ENCODE data around the gene NPBWR2.

Gene NPBWR2

GRCh38 chr20:64083378-64083803 lies 24.0 kb downstream of the NPBWR2 start:
- peak; percentile 65 for DNase-seq

- DNase-seq, result no peak
These were observed 24.5 kb downstream of the NPBWR2 start for GRCh38 chr20:64082820-64083377.

- DNase-seq, result no peak
These were observed 25.1 kb downstream of the NPBWR2 start for GRCh38 chr20:64082126-64082731.

- no peak for DNase-seq
These were observed 25.8 kb downstream of the NPBWR2 start for GRCh38 chr20:64081624-64081964.

- no peak for DNase-seq
These were observed 26.3 kb downstream of the NPBWR2 start for GRCh38 chr20:64080813-64081623.

GRCh38 chr20:64080013-64080812 lies 27.2 kb downstream of the NPBWR2 start, which contains the start of gene OPRL1:
Gene OPRL1 (plus strand): TSS chr20:64080082. CDS start chr20:64092721, 12,639 bp downstream.
- peak; percentile 50 for DNase-seq

GRCh38 chr20:64079273-64080012 lies 27.9 kb downstream of the NPBWR2 start, which contains the start of gene RGS19:
Gene RGS19 (minus strand): TSS chr20:64079518. CDS start chr20:64076886, 2,632 bp downstream.
- peak; percentile 61 for DNase-seq

- no peak for DNase-seq
These were observed 28.5 kb downstream of the NPBWR2 start for GRCh38 chr20:64078934-64079272.

- DNase-seq, result peak; percentile 36
These were observed 29.4 kb downstream of the NPBWR2 start for GRCh38 chr20:64077876-64078551.

- DNase-seq, result no peak
These were observed 29.9 kb downstream of the NPBWR2 start for GRCh38 chr20:64077541-64077875.

- DNase-seq, result no peak
These were observed 30.3 kb downstream of the NPBWR2 start for GRCh38 chr20:64077094-64077493.

GRCh38 chr20:64076061-64076997 lies 31.0 kb downstream of the NPBWR2 start:
- DNase-seq, result no peak

GRCh38 chr20:64075556-64075955 lies 31.8 kb downstream of the NPBWR2 start:
- DNase-seq, result no peak

GRCh38 chr20:64074963-64075362 lies 32.4 kb downstream of the NPBWR2 start:
- DNase-seq, result no peak

GRCh38 chr20:64074184-64074789 lies 33.1 kb downstream of the NPBWR2 start:
- DNase-seq, result no peak

- no peak for DNase-seq
These were observed 33.7 kb downstream of the NPBWR2 start for GRCh38 chr20:64073476-64074183.

GRCh38 chr20:64072498-64073063 lies 34.8 kb downstream of the NPBWR2 start:
- DNase-seq, result no peak

GRCh38 chr20:64071341-64072332 lies 35.7 kb downstream of the NPBWR2 start:
- DNase-seq, result no peak
